Astrocyte (in vitro differentiated cells and primary cell): ENCODE results near the gene IFNL2.

Source experiments
- CTCF ChIP-seq: IDR thresholded peaks from 2 replicates; pipeline ENCODE4 v1.5.1; 2011; ENCODE audit warnings: low read depth, mild to moderate bottlenecking, inconsistent platforms, low read length, moderate library complexity; ENCODE audit not compliant: insufficient read depth
- EZH2 ChIP-seq: IDR thresholded peaks from 2 replicates; pipeline ENCODE4 v1.6.1; 2012; ENCODE audit warnings: mild to moderate bottlenecking, low read length, inconsistent platforms; ENCODE audit not compliant: insufficient read depth

GRCh38 chr19:39251081-39251480 is 17.1 kb upstream of the IFNL2 start:
- TF ChIP-seq EZH2: no peak
- TF ChIP-seq CTCF: no peak
